GM10266 (cell line): ENCODE data around the gene FOXP4.

Experiments used
- DNase-seq: peaks from one replicate; pipeline ENCODE4 v3.0.0; 2012; ENCODE audit errors: extremely low spot score
- TF ChIP-seq, protein P1 (sequence below): IDR thresholded peaks from 2 replicates; pipeline ENCODE4 v1.5.1; 2012; ENCODE audit warnings: mild to moderate bottlenecking, low read depth; ENCODE audit not compliant: control insufficient read depth, insufficient read depth; ENCODE audit errors: missing control alignments

Gene FOXP4

DNA sequence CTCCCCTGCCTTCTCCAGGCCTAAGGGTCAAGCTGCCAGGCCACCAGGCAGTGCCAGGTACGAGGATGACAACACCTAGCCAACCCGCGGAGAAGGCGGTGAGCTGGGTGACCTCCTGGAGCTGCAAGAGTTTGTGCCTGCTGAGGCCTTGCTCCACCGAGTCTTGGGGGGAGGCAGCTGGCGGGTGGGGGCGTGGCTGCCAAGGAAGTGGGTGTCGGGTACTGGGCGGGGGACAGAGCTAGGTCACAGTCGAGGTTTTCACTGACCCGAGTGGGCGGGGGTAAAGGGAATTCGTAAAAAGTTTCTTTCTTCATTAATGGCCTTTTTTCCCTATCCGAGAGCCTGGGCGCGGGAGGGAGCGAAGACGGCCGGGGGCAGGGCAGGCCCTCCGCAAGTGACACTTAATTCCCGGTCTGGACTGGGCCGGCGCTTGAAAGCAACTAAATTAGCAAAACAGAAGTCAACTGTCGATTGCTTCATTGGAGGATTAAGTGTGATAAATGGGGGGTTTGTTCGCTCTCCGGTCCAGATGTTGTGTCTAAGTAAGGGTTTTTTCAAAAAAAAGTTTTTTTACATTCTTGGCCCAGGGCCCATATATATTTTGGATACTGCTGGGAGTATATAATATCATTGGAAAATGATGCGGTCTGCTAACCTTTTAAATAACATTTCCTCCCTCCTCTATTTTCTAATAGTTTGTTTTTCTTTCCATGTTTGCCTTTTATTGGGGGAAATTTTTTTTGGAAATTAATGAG is 43.1 kb upstream of the FOXP4 start:
- no peak for DNase-seq

DNA sequence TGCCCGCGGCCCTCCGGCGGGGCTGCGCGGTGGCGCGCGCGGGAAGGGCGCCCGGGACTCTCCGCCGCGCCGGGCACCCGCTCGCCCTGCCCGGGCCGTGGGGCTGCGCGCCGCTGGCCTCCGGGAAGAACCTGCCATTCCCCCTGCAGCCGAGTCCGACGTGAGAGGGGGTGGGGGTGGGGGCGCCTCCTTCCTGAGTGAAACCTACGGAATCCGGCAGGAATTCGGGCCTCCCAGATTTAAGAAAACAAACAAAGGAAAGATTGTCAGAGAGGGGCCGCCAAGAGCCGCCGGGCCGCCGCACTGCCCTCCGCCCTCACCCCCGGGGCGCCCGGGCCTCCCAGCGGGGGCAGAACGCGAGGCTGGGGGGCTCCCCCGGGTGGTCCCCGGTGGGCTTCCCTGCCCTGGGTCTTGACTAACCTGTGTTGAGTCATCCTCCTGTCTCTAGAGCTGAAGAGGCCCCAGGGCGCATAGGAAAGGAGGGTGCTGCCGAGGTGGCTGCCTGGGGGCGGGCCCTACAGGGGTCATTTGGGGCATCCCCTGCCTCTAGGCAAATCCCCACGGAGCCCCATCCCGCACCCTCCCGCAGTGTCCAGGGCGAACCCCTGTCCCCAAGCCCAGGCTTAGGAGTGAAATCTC is 42.2 kb upstream of the FOXP4 start:
- DNase-seq: peak; percentile 86
- TF ChIP-seq, protein P1, sequence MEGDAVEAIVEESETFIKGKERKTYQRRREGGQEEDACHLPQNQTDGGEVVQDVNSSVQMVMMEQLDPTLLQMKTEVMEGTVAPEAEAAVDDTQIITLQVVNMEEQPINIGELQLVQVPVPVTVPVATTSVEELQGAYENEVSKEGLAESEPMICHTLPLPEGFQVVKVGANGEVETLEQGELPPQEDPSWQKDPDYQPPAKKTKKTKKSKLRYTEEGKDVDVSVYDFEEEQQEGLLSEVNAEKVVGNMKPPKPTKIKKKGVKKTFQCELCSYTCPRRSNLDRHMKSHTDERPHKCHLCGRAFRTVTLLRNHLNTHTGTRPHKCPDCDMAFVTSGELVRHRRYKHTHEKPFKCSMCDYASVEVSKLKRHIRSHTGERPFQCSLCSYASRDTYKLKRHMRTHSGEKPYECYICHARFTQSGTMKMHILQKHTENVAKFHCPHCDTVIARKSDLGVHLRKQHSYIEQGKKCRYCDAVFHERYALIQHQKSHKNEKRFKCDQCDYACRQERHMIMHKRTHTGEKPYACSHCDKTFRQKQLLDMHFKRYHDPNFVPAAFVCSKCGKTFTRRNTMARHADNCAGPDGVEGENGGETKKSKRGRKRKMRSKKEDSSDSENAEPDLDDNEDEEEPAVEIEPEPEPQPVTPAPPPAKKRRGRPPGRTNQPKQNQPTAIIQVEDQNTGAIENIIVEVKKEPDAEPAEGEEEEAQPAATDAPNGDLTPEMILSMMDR: no peak

More for the DNA sequence above, 43.1 kb upstream of the FOXP4 start:
- TF ChIP-seq, protein P1: no peak

DNA sequence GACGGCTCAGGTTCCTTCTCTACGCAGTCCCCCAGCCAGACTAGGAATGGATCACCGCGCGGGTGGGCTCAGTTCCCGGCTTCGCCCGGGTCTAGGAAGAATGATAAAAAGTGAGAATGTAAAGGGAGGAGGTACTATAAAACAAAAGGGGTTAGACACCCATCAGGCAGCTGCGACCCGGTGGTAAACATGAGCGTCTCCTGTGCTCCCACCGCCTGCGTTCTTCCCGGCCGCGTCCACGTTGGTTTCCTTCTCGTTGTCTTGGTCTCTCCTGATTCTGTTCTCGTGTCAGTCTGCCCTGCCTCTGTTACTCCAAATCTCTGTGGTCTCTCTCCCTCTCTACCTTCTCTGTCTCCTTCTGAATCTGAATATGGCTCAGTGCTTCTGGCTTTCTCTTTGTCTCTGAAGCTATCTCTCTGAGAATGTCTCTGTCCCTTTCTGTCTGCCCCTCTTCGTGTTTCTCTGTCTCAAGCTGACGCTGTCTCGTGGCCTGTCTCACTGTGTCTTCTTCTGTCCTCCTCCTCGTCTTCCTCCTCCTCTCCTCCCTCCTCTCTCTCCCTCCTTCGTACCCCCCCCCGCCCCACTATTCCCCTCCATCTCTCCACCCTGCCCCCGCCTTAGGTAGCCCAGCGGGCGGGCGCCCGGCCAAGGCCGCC is 41.6 kb upstream of the FOXP4 start:
- TF ChIP-seq, protein P1: no peak
- peak; percentile 67 for DNase-seq

GRCh38 chr6:41505122-41506049 is 40.8 kb upstream of the FOXP4 start:
- TF ChIP-seq, protein P1: no peak
- DNase-seq: peak; percentile 84

- TF ChIP-seq, protein P1: no peak
- no peak for DNase-seq
These were observed 37.7 kb upstream of the FOXP4 start for GRCh38 chr6:41508479-41508878.

DNA sequence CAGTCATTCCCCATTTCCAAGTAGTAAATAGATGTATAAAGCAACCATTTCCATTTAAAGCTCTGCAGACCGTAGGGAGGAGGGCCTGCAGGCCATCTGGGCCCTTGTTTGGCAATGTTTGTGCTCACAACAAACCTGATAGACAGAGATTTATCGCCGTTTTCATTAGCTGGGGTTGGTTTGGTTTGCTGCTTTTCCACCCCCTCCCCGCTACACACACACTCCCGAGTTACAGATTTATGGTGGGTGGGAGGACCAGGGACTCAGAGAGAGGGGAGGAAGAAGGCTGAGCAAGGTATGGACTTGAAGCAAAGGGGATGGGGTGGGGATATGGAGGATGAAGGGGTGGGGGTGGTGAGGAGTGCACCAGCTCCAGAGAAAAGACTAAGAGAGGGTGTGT is 36.6 kb upstream of the FOXP4 start:
- DNase-seq: no peak
- TF ChIP-seq, protein P1: no peak
